Muscle of leg (tissue), 11 donors: ENCODE measurements around the gene NDUFV2. TPM values are rescaled to one million over a fixed set of nuclear protein-coding genes. Genes with fewer than 3 reads are reported as not detected.
A peak's percentile ranks its signal among the peaks of the same experiment; 100 is the strongest.

Experiments
- DNase-seq: peaks from one replicate; pipeline ENCODE4 v3.0.0; 2013
- H3K27ac ChIP-seq: one replicate; pipeline ENCODE4 v1.5.1; 2013; ENCODE audit warnings: mild to moderate bottlenecking, low read length, control low read depth
- H3K27me3 ChIP-seq: one replicate; pipeline ENCODE4 v1.6.1; 2013; ENCODE audit warnings: low read length; ENCODE audit not compliant: control insufficient read depth, insufficient read depth
- H3K36me3 ChIP-seq: one replicate; pipeline ENCODE4 v1.6.1; 2013; ENCODE audit warnings: low read length; ENCODE audit not compliant: control insufficient read depth, insufficient read depth
- H3K4me1 ChIP-seq: one replicate; pipeline ENCODE4 v1.6.1; 2013; ENCODE audit warnings: low read length; ENCODE audit not compliant: control insufficient read depth, insufficient read depth
- H3K4me3 ChIP-seq: one replicate; pipeline ENCODE4 v1.5.1; 2013; ENCODE audit warnings: low read length, control low read depth
- H3K9me3 ChIP-seq: replicated peaks from 2 replicates; pipeline ENCODE4 v1.6.1; 2013; ENCODE audit warnings: low read depth, low read length; ENCODE audit not compliant: control insufficient read depth
- WGBS: methylation state at CpG from one replicate; pipeline ENCODE4 v1.1.5; 2013; ENCODE audit warnings: missing lambda C conversion rate; ENCODE audit not compliant: insufficient coverage; 5-methylcytosine and 5-hydroxymethylcytosine counted together
- polyA plus RNA-seq, 8 donors: library from polyadenylated mRNA; unstranded; fragments of 120-200 nt; gene quantifications; one replicate each; pipeline versions ENCODE4 v1.2.1 to v1.2.3, GENCODE V29; 2013; ENCODE audit warnings: inconsistent platforms in 1 of 8, low replicate concordance in 1 of 8; ENCODE audit not compliant: insufficient read length in 8 of 8, insufficient read depth in 1 of 8
- total RNA-seq: library from RNA; stranded (reverse); fragments of 120-200 nt; gene quantifications from one replicate; pipeline ENCODE4 v1.2.4, GENCODE V29; 2013

The NDUFV2 gene
- total and polyA plus RNA-seq, 9 donors, result 68.5 to 155 (median 92.4) TPM

GRCh38 chr18:9109523-9109922, 7.0 kb downstream of the NDUFV2 start:
- Histone ChIP-seq H3K4me1 (peaks cover 17% of the 10 kb centered on the region), H3K4me3 (no peak overlapping the region)

GRCh38 chr18:9113468-9114149, 11.1 kb downstream of the NDUFV2 start:
- no peak overlapping the region for H3K4me3 ChIP-seq
- no peak for DNase-seq
- no peaks in the 10 kb centered on the region for H3K9me3 ChIP-seq
- H3K4me1 ChIP-seq, result peaks cover 11% of the 10 kb centered on the region
- H3K27me3 ChIP-seq, result no peaks in the 10 kb centered on the region
- no peaks in the 10 kb centered on the region for H3K36me3 ChIP-seq
- H3K27ac ChIP-seq, result peak overlapping the region; percentile 73
- 62% methylated on average over 3 of the region's 7 CpGs for WGBS

More at GRCh38 chr18:9109523-9109922, 7.0 kb downstream of the NDUFV2 start:
- 86% methylated on average over 1 of the region's 4 CpGs for WGBS
- peak overlapping the region; percentile 56 for H3K27ac ChIP-seq
- H3K27me3 ChIP-seq, result no peaks in the 10 kb centered on the region
- DNase-seq, result peak; percentile 76
- no peaks in the 10 kb centered on the region for H3K9me3 ChIP-seq
- peaks cover 2% of the 10 kb centered on the region for H3K36me3 ChIP-seq

GRCh38 chr18:9115984-9116383, 13.5 kb downstream of the NDUFV2 start:
- H3K27me3 ChIP-seq, result no peaks in the 10 kb centered on the region
- no peaks in the 10 kb centered on the region for H3K9me3 ChIP-seq
- no peak overlapping the region for H3K27ac ChIP-seq
- DNase-seq, result no peak
- H3K4me3 ChIP-seq, result no peak overlapping the region
- H3K4me1 ChIP-seq, result peaks cover 7% of the 10 kb centered on the region
- peaks cover 2% of the 10 kb centered on the region for H3K36me3 ChIP-seq

GRCh38 chr18:9117980-9118841, 15.7 kb downstream of the NDUFV2 start:
- H3K4me3 ChIP-seq, result no peak overlapping the region
- WGBS, result no CpG with 5 or more reads among the region's 5 CpGs
- peaks cover 6% of the 10 kb centered on the region for H3K36me3 ChIP-seq
- H3K27ac ChIP-seq, result peak overlapping the region; percentile 29
- no peaks in the 10 kb centered on the region for H3K9me3 ChIP-seq
- no peaks in the 10 kb centered on the region for H3K27me3 ChIP-seq
- H3K4me1 ChIP-seq, result peaks cover 7% of the 10 kb centered on the region
- DNase-seq, result no peak

- H3K36me3 ChIP-seq, result peaks cover 13% of the 10 kb centered on the region
- H3K4me3 ChIP-seq, result no peak overlapping the region
- H3K9me3 ChIP-seq, result no peaks in the 10 kb centered on the region
- H3K4me1 ChIP-seq, result peaks cover 2% of the 10 kb centered on the region
- H3K27ac ChIP-seq, result no peak overlapping the region
- no CpG with 5 or more reads among the region's 1 CpG for WGBS
- no peak for DNase-seq
- no peaks in the 10 kb centered on the region for H3K27me3 ChIP-seq
These were observed 18.3 kb downstream of the NDUFV2 start for GRCh38 chr18:9120796-9121195.

GRCh38 chr18:9123520-9123919, 21.0 kb downstream of the NDUFV2 start:
- Histone ChIP-seq H3K27ac (no peak overlapping the region), H3K27me3 (no peaks in the 10 kb centered on the region), H3K9me3 (no peaks in the 10 kb centered on the region), H3K36me3 (peaks cover 23% of the 10 kb centered on the region), H3K4me1 (no peaks in the 10 kb centered on the region), H3K4me3 (no peak overlapping the region)
- DNase-seq, result no peak
- WGBS, result no CpG with 5 or more reads among the region's 2 CpGs

- no CpG with 5 or more reads among the region's 1 CpG for WGBS
- Histone ChIP-seq H3K27ac (no peak overlapping the region), H3K4me1 (no peaks in the 10 kb centered on the region), H3K27me3 (no peaks in the 10 kb centered on the region), H3K9me3 (no peaks in the 10 kb centered on the region), H3K36me3 (peaks cover 31% of the 10 kb centered on the region), H3K4me3 (no peak overlapping the region)
- DNase-seq, result no peak
These were observed 22.3 kb downstream of the NDUFV2 start for GRCh38 chr18:9124824-9125223.

GRCh38 chr18:9126337-9126736, 23.8 kb downstream of the NDUFV2 start:
- Histone ChIP-seq H3K4me1 (no peaks in the 10 kb centered on the region), H3K27me3 (no peaks in the 10 kb centered on the region), H3K4me3 (no peak overlapping the region), H3K36me3 (peaks cover 26% of the 10 kb centered on the region), H3K9me3 (no peaks in the 10 kb centered on the region), H3K27ac (peak overlapping the region; percentile 66)
- DNase-seq, result no peak
- WGBS, result no CpG with 5 or more reads among the region's 3 CpGs

- no CpG with 5 or more reads among the region's 4 CpGs for WGBS
- Histone ChIP-seq H3K27ac (no peak overlapping the region), H3K9me3 (no peaks in the 10 kb centered on the region), H3K4me3 (no peak overlapping the region), H3K36me3 (peaks cover 33% of the 10 kb centered on the region), H3K4me1 (peaks cover 2% of the 10 kb centered on the region), H3K27me3 (no peaks in the 10 kb centered on the region)
- no peak for DNase-seq
These were observed 27.7 kb downstream of the NDUFV2 start for GRCh38 chr18:9130195-9130594.

- H3K27ac ChIP-seq, result no peak overlapping the region
- DNase-seq, result no peak
- H3K4me3 ChIP-seq, result no peak overlapping the region
- H3K27me3 ChIP-seq, result no peaks in the 10 kb centered on the region
- H3K36me3 ChIP-seq, result peaks cover 33% of the 10 kb centered on the region
- H3K9me3 ChIP-seq, result no peaks in the 10 kb centered on the region
- no CpG with 5 or more reads among the region's 2 CpGs for WGBS
- peaks cover 6% of the 10 kb centered on the region for H3K4me1 ChIP-seq
These were observed 28.3 kb downstream of the NDUFV2 start for GRCh38 chr18:9130806-9131205.
